NCI-H2029 (cell line): ENCODE data around the gene ANKRD42.
"Not testable (repeated sequence)": the region's sequence is repeated elsewhere in the genome, so short reads cannot be mapped to it uniquely, and the experiment has no call there.

Experiments used
- DNase-seq: peaks from one replicate; lab custom pipeline; 2025; lab: John Stamatoyannopoulos, UW

Gene ANKRD42

GRCh38 chr11:83249445-83249844, 55.9 kb downstream of the ANKRD42 start:
- DNase-seq, result no peak

DNA sequence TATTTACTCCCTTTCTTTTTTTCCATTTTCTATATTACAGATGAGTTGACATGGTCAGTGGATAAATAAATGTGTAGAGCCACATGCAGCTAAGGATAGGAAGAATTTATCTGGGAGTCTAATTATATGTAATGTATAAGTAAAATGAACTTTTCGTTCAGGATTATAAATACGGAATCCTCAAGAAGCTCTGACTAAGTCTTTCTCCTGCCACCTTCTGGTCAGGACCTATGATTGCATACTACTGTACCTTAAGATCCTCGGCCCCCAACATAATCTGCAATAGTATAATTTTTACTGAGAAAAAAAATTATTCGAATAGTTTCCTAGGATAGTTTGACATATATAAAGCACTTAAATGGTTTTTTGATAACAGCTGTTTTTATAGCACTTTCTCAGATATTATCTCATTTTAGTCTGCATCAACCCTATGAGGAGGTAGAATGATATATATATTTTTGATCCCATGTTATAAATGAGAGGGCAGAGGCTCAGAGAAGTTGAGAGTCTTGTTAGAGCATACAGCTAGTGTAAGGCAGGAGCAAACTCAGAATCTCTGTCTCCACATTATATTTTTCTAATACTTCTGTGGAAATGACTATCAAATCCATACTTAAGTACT, 56.6 kb downstream of the ANKRD42 start:
- DNase-seq, result no peak

GRCh38 chr11:83252266-83252665, 58.8 kb downstream of the ANKRD42 start:
- no peak for DNase-seq

DNA sequence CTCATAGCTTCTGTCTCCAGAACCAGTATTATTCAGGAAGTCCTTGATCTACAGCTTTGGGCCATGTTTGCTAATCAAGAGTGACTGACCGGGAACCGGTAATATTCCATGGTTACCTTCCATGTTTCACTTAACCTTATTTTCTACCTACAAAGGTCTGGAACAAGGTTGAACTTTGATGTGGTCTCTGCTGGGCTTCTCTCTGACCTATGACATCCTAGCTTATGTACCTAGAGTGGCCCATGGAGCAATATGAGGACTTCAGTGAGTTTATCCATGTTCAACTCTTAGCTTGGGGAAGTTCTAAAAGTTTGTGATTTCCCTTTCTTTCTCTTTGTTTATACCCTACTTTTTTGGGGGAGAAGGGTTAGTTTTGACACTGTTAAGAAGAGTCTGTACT, 59.4 kb downstream of the ANKRD42 start:
- no peak for DNase-seq

- DNase-seq, result no peak
Observed at GRCh38 chr11:83255366-83255765, 61.9 kb downstream of the ANKRD42 start.

DNA sequence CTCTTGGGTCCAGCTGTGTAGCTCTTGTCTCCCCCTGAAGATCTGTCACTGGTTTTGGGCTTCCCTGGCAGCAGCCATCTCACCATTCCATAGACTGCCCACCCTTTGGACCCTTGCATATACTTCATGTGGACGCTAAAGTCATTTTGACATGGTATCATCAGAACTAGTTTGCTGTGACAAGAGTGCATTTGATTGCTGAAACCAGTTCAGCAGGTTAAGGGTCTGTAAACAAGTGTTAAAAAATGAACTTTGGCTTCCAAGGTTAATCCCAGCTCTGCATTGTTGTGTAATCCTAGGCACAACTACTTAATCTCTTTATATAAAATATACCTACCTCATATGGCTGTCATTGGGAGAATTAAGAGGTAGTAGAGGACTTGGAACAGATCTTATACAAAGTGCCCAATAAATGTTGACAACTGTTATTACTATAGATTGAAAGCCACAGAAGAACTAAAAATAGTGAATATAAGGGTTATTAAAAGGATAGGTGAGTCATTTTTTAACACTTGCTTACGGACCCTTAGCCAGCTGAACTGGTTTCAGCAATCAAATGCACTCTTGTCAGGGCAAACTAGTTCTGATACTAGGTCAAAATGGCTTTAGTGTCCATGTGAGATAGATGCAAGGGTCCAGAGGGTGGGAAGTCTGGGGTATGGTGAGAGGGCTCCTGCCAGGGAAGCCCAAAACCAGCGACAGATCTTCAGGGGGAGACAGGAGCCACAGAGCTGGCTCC, 63.3 kb downstream of the ANKRD42 start:
- no peak for DNase-seq

GRCh38 chr11:83257761-83258168, 64.3 kb downstream of the ANKRD42 start:
- no peak for DNase-seq

DNA sequence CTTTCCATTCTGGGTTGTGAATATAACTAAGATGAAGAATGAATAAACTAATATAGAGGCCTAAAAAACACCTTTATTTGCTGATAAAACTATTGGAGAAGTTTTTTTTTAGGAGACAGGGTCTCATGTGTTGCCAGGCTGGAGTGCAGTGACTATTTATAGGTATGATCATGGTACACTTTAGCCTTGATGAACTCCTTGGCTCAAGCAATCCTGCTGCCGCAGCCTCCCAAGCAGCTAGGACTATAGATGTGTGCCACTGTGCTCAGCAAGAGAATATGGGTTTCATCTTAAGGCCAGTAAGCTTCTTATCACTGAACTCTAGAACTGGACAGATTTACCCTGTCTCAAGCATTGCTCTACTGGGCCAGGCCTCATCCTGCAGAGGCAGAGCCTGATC, 66.0 kb downstream of the ANKRD42 start:
- DNase-seq, result no peak

DNA sequence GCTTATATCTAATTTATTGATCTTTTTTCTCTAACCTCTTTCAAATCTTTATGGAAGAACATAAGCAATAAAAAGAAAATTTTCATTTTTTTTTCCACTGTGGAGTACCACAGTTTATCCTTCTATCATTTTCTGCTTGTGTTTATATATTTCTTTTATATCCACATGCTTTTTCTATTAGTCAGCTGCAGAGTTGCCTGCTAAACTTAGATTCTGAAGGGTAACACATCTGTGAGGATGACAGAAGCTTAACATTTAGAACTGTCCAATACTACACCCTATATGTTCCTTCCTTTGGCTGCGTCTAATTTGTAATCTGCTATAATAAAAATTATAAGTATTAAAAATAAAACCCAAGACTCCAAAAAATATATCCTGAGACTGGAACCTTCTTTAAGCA, 71.8 kb downstream of the ANKRD42 start:
- no peak for DNase-seq

DNA sequence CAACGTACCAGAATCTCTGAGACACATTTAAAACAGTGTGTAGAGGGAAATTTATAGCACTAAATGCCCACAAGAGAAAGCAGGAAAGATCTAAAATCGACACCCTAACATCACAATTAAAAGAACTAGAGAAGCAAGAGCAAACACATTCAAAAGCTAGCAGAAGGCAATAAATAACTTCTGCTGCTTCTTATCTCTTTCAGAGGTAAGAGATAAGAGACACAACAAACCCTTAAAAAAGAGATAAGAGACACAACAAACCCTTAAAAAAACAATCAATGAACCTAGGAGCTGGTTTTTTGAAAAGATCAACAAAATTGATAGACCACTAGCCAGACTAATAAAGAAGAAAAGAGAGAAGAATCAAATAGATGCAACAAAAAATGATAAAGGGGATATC, 75.6 kb downstream of the ANKRD42 start:
- not testable (repeated sequence) for DNase-seq

DNA sequence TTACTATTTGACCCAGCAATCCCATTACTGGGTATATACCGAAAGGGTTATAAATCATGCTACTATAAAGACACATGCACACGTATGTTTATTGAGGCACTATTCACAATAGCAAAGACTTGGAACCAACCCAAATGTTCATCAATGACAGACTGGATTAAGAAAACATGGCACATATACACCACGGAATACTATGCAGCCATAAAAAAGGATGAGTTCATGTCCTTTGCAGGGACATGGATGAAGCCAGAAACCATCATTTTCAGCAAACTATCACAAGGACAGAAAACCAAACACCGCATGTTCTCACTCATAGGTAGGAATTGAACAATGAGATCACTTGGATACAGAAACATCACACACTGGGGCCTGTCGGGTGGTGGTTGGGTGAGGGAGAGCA, 78.2 kb downstream of the ANKRD42 start:
- DNase-seq, result not testable (repeated sequence)

DNA sequence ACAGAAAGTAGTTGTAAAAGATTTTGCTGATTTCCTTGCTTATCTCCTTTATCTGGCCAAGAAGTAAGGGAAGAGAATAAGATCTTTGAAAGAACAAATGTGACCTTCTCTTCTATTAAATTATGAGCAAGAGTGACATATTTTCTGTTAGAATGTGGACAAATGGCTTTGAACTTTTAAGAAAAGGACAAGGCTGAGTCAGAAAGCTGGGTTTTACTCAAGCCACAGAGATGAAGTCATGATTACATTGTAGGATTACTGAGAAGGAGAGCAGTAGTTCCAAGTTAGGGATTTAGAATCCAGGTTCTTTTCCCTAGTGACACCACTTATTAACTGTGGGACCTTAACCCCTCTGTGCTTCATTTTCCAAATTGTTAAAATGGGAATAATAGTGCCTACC, 79.1 kb downstream of the ANKRD42 start:
- no peak for DNase-seq

DNA sequence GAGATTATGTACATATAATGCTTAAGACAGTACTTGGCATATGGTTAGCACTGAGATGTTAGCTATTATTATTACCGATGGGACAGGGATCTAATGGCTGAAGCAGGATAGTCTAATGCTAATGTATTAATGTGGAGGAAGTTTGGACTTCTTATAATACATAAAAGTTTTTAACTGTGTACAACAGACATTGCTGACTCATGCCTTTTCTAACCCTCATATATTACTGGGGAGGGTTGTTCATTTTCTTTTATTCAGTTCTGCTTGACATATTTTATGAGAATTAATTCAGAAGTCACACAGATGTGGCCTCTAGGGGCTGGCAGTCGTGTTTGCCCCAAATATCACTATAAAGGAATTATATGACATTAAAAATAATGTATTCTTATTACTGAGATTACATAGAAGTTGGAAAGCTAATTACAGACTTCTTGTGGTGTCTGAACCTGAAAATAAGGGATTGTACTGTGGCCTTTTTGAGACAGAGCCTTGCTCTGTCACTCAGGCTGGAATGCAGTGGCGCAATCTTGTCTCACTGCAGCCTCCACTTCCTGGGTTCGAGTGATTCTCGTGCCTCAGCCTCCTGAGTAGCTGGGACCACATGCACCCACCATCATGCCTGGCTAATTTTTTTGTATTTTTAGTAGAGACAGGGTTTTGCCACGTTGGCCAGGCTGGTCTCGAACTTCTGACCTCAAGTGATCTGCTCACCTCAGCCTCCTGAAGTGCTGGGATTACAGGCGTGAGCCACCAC, 82.6 kb downstream of the ANKRD42 start:
- no peak for DNase-seq

- no peak for DNase-seq
Observed at GRCh38 chr11:83278351-83278750, 84.8 kb downstream of the ANKRD42 start.

DNA sequence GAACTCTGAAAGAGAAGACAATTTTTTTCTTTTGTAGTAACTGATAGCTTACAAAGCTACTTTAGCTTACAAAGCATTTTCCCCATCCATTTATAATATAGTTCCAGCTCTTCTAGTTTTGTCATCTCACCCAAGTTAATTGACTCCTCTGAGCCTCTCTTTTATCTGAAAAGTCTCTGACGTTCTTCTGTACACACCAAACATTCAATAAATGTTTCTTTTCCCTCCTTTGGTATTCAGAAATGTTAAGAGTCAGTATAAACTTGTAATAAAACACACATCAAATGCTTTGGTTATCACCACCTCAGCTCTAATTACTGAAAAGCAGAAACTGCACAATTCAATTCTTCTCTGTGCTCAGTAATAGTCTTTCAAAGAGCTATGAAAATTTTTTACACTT, 86.7 kb downstream of the ANKRD42 start:
- DNase-seq, result no peak

GRCh38 chr11:83282084-83282716, 88.7 kb downstream of the ANKRD42 start:
- no peak for DNase-seq

DNA sequence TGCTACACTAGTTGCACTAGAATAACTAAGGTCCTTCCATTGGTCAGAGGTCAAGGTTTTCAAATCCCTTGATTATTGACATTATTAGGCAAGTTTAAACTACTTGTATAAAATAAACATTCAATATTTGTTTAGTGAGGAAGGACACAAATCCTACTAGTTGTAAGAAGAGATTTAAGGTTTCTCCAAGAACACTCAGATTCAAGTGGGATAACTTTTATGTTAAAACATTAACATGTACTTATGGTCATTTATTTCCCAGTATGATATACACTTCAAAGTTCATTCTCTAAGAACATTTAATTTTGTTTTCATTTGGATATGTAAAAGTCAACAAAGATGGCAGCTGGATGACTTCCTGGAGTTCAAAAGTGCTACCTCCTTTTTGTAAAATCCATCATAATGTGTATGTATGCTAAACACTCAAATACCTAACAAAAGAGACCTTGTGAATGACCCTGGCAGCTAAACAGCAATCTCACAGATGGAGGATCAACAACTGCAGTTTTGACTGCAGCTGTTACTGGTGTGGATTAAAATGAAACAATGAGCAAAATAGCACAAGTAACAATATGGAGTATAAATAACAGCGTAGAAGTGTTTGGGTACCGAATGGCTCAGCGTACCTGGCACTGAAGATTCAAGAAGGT, 91.1 kb downstream of the ANKRD42 start:
- DNase-seq, result no peak

DNA sequence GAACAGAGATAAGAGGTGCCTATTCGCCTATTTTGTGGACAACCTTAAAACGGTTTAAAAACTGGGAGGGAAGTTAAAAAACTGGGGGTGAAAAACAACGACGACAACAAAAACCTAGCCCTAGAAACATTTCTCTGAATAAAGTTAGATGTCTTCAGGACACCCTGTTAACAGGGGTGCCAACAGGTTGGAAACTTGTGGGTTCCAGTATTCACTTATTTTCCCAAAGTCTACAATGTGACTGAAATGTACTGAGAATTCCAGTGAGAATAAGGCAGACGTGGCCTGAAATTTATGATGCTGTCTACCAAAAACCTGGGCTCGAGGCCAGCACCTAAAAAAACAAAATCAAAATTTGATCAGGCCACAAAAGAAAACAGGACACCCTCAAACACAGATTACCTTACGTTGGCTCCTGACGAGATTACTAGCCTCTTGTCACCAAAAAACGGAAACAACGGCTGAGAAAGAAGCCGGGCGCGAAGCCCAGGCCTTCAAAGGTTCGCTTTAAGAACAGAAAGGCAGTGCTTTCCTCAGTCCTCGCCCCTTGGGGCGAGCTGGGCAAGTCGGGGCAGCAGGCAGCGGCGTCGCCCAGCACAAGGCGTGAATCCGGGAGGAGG, 91.7 kb downstream of the ANKRD42 start:
- no peak for DNase-seq

DNA sequence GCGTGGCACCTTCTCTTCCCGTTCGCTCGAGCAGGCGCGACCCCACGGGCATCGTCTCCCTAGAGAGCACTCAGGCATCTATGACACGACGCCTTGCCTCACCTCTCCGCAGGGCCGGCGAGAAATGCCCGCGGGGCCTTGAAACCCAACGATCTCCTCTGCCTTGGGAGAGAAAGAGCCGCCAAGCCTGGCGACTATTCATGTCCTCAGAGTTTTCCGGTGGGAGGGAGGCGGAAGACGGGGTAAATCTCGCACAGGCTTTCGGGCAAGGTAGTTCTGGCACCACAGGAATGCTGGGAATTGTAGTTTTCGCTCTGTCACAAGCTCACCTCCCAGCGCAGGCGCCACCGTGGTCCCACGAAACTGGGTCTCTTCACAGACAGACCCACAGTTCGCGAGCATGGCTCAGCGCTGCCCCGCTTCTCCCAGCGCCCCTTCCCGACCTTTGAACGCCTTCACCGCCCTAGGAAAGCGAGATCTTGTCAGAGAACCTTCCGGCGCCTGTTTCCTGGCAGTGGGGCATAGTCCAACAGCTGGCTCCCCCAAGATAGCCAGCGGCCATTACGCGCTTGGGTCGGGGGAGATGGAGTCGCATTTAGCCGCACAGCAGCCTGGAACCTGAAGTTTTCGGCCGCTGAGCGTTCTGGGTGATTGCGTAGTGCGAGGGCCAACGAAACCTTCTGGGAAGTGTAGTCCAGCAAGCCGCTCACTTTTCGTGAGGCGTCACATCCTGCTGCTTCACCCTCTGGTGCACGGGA, 92.4 kb downstream of the ANKRD42 start, which contains the start of gene CCDC90B:
TSS of gene CCDC90B (minus strand) at position 597 of the 758 bp plus-strand sequence. CDS start at position 202, 395 bp downstream.
- DNase-seq, result peak; percentile 95

GRCh38 chr11:83287631-83288030, 94.1 kb downstream of the ANKRD42 start:
- no peak for DNase-seq
